IPS DF 6.9 (cell line): Measurements from ENCODE around the gene ARHGEF3.
A peak's percentile ranks its signal among the peaks of the same experiment; 100 is the strongest.

Experiments used
- DNase-seq: peaks from one replicate; pipeline ENCODE4 v3.0.0-alpha.2; 2013; ENCODE audit warnings: low read depth, low spot score
- H3K27ac ChIP-seq: one replicate; pipeline ENCODE4 v1.5.1; 2013; ENCODE audit warnings: low read length, control low read depth
- H3K27me3 ChIP-seq: 2 replicates; pipeline ENCODE4 v1.6.1; 2013; ENCODE audit warnings: mild to moderate bottlenecking, low read length; ENCODE audit not compliant: control insufficient read depth, insufficient read depth
- H3K36me3 ChIP-seq: 2 replicates; pipeline ENCODE4 v1.6.1; 2013; ENCODE audit warnings: low read length; ENCODE audit not compliant: control insufficient read depth, insufficient read depth
- H3K4me1 ChIP-seq: 2 replicates; pipeline ENCODE4 v1.6.1; 2013; ENCODE audit warnings: low read length; ENCODE audit not compliant: control insufficient read depth, insufficient read depth
- H3K4me3 ChIP-seq: 2 replicates; pipeline ENCODE4 v1.5.1; 2013; ENCODE audit warnings: mild to moderate bottlenecking, low read length
- H3K9me3 ChIP-seq: 2 replicates; pipeline ENCODE4 v1.6.1; 2013; ENCODE audit warnings: low read length, inconsistent platforms; ENCODE audit not compliant: control insufficient read depth, insufficient read depth
- WGBS: extraction: QIAGEN DNeasy Blood & Tissue Kit; methylation state at CpG from one replicate; pipeline ENCODE4 v1.1.7; 2013; ENCODE audit warnings: mixed read lengths, missing lambda C conversion rate; ENCODE audit not compliant: insufficient read length, insufficient coverage; 5-methylcytosine and 5-hydroxymethylcytosine counted together

The ARHGEF3 gene

GRCh38 chr3:56801662-56802377 is at the start of gene ARHGEF3:
ARHGEF3 (minus strand) TSS chr3:56801949; CDS start chr3:56801798, 151 bp downstream.
- H3K9me3 ChIP-seq = no peaks in the 10 kb centered on the region
- H3K36me3 ChIP-seq = no peaks in the 10 kb centered on the region
- H3K4me1 ChIP-seq = no peaks in the 10 kb centered on the region
- WGBS = no CpG with 5 or more reads among the region's 60 CpGs
- H3K27me3 ChIP-seq = no peaks in the 10 kb centered on the region
- H3K4me3 ChIP-seq = peak within 1 kb of the TSS; percentile 83
- no peak within 1 kb of the TSS for H3K27ac ChIP-seq
- peak; percentile 54 for DNase-seq

GRCh38 chr3:56849698-56850097 is 47.9 kb upstream of the ARHGEF3 start:
- Histone ChIP-seq H3K4me3 (no peak overlapping the region), H3K9me3 (no peaks in the 10 kb centered on the region), H3K4me1 (no peaks in the 10 kb centered on the region), H3K27me3 (no peaks in the 10 kb centered on the region), H3K27ac (no peak overlapping the region), H3K36me3 (no peaks in the 10 kb centered on the region)
- no peak for DNase-seq
- WGBS = no CpG with 5 or more reads among the region's 7 CpGs

GRCh38 chr3:56845505-56845904 is 43.8 kb upstream of the ARHGEF3 start:
- no CpG with 5 or more reads among the region's 2 CpGs for WGBS
- H3K4me3 ChIP-seq = no peak overlapping the region
- no peaks in the 10 kb centered on the region for H3K36me3 ChIP-seq
- H3K4me1 ChIP-seq = no peaks in the 10 kb centered on the region
- H3K27ac ChIP-seq = no peak overlapping the region
- no peaks in the 10 kb centered on the region for H3K9me3 ChIP-seq
- DNase-seq = no peak
- no peaks in the 10 kb centered on the region for H3K27me3 ChIP-seq

GRCh38 chr3:56844536-56844935 is 42.8 kb upstream of the ARHGEF3 start:
- H3K36me3 ChIP-seq = no peaks in the 10 kb centered on the region
- no peaks in the 10 kb centered on the region for H3K4me1 ChIP-seq
- H3K27me3 ChIP-seq = no peaks in the 10 kb centered on the region
- H3K27ac ChIP-seq = no peak overlapping the region
- no peak for DNase-seq
- H3K9me3 ChIP-seq = no peaks in the 10 kb centered on the region
- no peak overlapping the region for H3K4me3 ChIP-seq

GRCh38 chr3:56839784-56840715 is 38.3 kb upstream of the ARHGEF3 start:
- no peak overlapping the region for H3K4me3 ChIP-seq
- no peak for DNase-seq

GRCh38 chr3:56838448-56838847 is 36.7 kb upstream of the ARHGEF3 start:
- no peaks in the 10 kb centered on the region; the same call in 1 of the 2 replicates for H3K4me1 ChIP-seq
- DNase-seq = no peak
- no peak overlapping the region for H3K4me3 ChIP-seq
- no peaks in the 10 kb centered on the region for H3K9me3 ChIP-seq
- WGBS = no CpG with 5 or more reads among the region's 4 CpGs
- no peak overlapping the region for H3K27ac ChIP-seq
- no peaks in the 10 kb centered on the region for H3K36me3 ChIP-seq
- no peaks in the 10 kb centered on the region for H3K27me3 ChIP-seq

More at GRCh38 chr3:56839784-56840715, 38.3 kb upstream of the ARHGEF3 start:
- H3K36me3 ChIP-seq = no peaks in the 10 kb centered on the region
- H3K27me3 ChIP-seq = no peaks in the 10 kb centered on the region
- H3K4me1 ChIP-seq = no peaks in the 10 kb centered on the region
- H3K27ac ChIP-seq = no peak overlapping the region
- no peaks in the 10 kb centered on the region for H3K9me3 ChIP-seq
- no CpG with 5 or more reads among the region's 9 CpGs for WGBS

- no CpG with 5 or more reads among the region's 9 CpGs for WGBS
- H3K36me3 ChIP-seq = no peaks in the 10 kb centered on the region
- H3K9me3 ChIP-seq = no peaks in the 10 kb centered on the region
- no peak overlapping the region for H3K27ac ChIP-seq
- no peaks in the 10 kb centered on the region for H3K27me3 ChIP-seq
- no peaks in the 10 kb centered on the region; the same call in 1 of the 2 replicates for H3K4me1 ChIP-seq
- DNase-seq = no peak
- no peak overlapping the region for H3K4me3 ChIP-seq
Observed at GRCh38 chr3:56837196-56837955, 35.6 kb upstream of the ARHGEF3 start.

- no peak for DNase-seq
- no peaks in the 10 kb centered on the region; the same call in 1 of the 2 replicates for H3K4me1 ChIP-seq
- no peaks in the 10 kb centered on the region for H3K36me3 ChIP-seq
- no peaks in the 10 kb centered on the region for H3K27me3 ChIP-seq
- no peaks in the 10 kb centered on the region for H3K9me3 ChIP-seq
- no CpG with 5 or more reads among the region's 9 CpGs for WGBS
- H3K4me3 ChIP-seq = no peak overlapping the region
- H3K27ac ChIP-seq = no peak overlapping the region
Observed at GRCh38 chr3:56836276-56837163, 34.8 kb upstream of the ARHGEF3 start.

GRCh38 chr3:56835650-56836227 is 34.0 kb upstream of the ARHGEF3 start:
- Histone ChIP-seq H3K4me1 (no peaks in the 10 kb centered on the region; the same call in 1 of the 2 replicates), H3K27ac (no peak overlapping the region), H3K27me3 (no peaks in the 10 kb centered on the region), H3K4me3 (no peak overlapping the region), H3K36me3 (no peaks in the 10 kb centered on the region), H3K9me3 (no peaks in the 10 kb centered on the region)
- no peak for DNase-seq
- no CpG with 5 or more reads among the region's 6 CpGs for WGBS
